T1000 (cell line): ENCODE measurements around the gene FRY.

ENCODE experiments used
- DNase-seq: peaks from one replicate; lab custom pipeline; 2025; ENCODE audit warnings: mixed read lengths; lab: John Stamatoyannopoulos, UW

FRY gene

DNA sequence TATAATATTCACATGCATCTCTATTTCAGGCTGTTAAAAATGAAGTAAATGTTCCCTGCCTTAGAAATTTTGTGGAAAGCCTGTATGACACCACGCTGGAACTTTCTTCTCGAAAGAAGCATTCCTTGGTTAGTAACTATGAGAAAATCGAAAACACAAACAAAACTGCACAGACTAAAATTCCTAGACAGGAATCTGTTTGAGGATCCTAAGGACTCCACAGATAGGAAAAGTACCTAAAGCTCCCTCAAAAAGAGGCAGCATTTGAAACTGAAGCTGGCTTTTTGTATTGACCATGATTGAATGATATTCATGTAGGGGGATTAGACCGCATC lies 103.4 kb downstream of the FRY start:
- DNase-seq = no peak

- no peak for DNase-seq
These were observed 104.1 kb downstream of the FRY start for GRCh38 chr13:32135655-32136054.

DNA sequence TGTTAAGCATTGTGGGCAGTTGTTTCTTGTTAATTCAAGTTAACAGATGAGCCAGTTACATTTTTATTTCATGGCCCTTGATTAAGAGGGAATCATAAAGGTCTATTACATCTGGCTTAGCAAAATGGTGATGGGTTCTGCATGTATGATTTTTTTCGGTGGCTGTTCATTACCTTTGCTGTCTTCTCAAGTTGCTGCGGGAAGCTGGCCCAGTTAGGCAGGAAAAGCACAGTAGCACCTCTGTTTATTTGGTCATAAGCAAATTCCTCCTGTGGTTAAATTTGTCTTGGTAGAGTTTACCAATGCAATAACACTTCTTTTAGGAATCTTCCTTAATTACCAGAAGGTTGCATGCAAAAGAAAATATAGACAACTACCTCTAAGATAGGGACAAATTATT lies 104.5 kb downstream of the FRY start:
- no peak for DNase-seq

DNA sequence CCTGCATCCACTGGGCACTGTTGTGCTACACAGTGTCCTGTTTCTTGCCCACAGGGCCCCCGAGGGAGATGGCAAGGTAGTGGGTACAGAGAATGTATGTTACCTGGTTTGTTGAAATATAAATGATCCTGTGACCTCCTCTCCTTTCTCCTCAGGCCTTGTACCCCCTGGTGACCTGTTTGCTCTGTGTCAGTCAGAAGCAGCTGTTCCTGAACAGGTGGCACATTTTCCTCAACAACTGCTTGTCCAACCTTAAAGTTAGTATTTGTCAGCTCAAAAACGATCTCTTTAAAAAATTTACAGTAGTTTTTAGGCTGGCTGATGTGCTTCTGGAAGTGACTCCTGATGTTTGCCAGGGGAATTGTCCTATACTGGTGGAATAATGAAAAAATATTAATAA lies 105.1 kb downstream of the FRY start:
- DNase-seq = no peak

DNA sequence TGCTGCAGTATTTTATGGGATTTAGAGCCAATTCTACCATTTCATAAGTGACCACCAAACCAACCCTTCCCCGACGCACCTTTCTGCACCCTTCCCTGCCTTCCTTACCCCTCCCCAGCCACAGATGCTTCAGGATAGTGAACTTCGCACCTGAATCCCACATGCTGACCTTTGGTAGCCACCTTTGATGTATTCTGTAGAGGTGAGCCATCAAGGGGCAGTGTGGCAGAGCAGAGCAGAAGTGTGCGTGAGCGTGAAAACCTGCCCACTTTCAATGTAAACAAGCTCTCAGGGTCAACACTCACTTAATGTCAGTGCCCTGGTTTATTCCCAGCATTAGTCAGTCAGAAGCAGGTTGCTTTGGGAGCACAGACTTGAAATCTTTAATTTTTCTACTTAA lies 107.7 kb downstream of the FRY start:
- DNase-seq = no peak

DNA sequence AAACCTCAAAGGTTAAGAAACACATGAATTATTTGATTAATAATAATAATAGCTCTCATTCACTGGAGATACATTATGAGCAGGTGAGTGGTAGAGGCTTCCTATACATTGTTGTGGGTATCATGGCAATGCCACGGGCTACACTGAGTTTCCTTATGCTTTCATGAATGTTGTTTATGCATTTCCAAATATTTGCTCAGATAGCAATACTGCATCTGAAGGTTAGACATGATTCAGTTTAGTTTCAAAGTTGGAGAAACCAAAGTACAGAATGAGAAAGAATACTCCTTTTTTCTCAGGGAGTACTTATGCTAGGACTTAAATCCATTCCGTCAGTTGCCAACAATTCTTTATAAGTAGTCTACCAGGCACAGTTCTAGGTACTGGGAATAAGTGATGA lies 108.5 kb downstream of the FRY start:
- DNase-seq = no peak

- DNase-seq = no peak
These were observed 109.9 kb downstream of the FRY start for GRCh38 chr13:32141462-32141861.

GRCh38 chr13:32142115-32142514 lies 110.5 kb downstream of the FRY start:
- DNase-seq = no peak

DNA sequence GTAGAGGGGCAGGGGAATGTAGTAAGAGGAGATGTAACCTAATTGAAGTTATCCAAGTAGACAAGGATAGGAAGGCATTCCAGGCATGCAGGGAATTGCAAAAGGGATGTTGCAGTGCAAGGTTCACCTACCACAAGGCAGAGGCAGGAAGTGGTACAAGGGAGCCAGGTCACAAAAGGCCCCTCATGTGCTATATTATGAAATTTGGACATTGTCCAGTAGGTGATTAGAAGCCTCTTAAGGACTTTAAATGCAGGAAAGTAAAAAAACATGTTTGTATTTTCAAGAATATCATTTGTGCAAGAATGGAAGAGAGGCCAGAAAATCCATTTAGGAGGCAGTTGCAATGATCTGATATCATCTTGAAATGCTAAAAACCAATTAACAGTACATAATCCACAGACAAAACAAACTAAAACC lies 111.4 kb downstream of the FRY start:
- DNase-seq = no peak

GRCh38 chr13:32147193-32147592 lies 115.6 kb downstream of the FRY start:
- DNase-seq = no peak

- no peak for DNase-seq
These were observed 116.4 kb downstream of the FRY start for GRCh38 chr13:32147976-32148375.

- DNase-seq = no peak
These were observed 118.7 kb downstream of the FRY start for GRCh38 chr13:32150239-32150638.

DNA sequence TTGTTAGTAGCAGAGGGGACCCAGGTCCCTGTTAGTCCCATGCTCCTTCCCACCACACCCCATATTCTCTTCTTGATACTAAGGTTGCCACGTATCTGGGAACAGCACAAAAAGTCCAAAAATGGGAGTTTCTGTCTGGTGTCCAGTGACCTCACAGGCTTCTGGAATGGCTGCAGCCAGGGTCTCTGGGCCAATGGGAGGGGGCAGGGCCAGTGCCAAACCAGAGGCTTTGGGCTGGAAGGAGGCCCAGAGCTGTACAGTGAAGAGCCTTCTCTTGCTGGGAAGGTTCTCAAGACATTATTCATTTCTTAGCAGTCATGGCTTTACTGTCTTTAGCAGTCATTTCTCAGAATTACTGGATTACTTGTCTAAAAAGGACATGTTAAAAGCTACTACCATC lies 119.2 kb downstream of the FRY start:
- DNase-seq = no peak

DNA sequence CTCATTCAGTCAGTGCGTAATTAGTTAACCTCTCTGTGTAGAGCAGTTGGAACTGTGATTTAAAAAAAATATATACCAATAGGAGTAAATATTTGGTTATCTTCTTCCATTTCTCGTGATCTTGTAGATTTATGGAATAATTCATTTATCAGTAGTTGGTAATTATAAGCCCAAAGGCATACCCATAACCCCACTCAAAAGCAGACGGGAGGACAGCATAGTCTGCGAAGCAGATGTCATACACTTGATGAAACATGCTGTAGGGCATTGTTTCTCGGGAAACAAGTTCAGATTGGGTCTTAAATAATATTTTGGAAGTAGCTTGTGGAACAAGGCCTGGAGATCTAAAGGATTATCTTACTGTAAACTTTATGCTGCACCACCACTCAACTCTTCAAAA lies 119.7 kb downstream of the FRY start:
- DNase-seq = no peak

DNA sequence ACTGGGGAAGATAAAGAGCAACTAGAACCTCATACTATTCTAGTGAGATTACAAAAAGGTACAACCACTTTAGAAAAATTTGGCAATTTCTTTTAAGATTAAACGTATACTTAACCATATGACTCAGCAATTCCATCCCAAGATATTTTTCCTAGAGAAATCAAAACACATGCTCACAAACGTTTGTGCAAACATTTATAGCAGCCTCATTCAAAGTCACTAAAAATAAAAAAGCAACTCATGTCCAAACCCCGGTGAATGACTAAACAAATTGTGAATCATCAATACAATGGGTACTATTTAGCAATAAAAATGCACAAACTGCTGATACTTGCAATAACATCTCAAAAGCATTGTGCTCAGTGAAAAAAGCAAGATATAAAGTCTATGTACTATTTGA lies 121.5 kb downstream of the FRY start:
- DNase-seq = no peak

GRCh38 chr13:32159137-32159869 lies 127.7 kb downstream of the FRY start:
- no peak for DNase-seq

DNA sequence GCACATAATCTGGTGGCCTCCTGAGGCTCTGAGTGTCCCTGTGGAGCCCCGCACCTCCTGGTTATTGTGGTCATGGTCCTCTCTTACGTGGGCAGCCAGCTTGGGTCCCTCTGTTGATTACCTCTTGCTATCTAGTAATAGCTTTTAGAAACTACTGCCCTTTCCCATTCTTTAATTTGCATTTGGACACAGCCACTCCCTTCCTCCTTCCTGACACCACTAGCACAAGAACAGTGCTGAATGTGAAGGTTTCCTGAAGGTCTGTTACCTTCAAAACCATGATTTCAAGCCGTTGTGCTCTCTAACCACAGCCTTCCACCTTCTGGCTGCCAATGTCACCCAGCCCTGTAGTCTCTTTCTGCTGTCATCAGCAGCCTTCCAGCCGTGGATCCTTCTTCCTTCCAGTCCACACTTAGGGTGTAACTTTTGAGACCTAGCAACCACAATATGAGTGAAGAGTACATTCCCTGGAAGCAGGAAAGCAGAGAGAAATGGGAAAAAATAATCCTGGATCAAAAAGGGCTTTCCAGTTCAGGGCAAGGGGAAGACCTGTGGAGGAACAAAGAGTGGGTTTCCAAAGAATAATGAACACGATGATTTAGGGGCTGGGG lies 130.9 kb downstream of the FRY start:
- DNase-seq = no peak

GRCh38 chr13:32164622-32165268 lies 133.2 kb downstream of the FRY start:
- DNase-seq = no peak

DNA sequence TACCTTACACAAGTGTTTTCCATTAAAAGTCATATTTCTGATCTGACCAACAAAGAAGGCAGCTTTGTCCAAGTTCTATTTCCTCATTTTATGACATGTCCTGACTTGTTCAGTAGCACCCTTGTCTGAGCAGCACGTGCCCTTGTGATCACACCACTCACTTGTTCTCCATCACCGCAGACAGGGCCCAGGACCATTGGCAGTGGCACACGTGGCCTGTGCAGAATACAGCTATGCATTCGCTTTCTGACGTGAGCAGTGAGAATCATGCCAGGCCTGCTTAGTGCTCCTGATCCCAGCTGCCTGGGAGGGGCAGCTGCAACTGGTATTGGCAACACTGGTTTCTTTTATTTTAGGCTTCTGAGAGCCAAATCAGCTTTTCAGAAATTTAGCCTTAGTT lies 134.2 kb downstream of the FRY start:
- DNase-seq = no peak

- no peak for DNase-seq
These were observed 136.6 kb downstream of the FRY start for GRCh38 chr13:32168131-32168530.

GRCh38 chr13:32170841-32171240 lies 139.3 kb downstream of the FRY start:
- no peak for DNase-seq

DNA sequence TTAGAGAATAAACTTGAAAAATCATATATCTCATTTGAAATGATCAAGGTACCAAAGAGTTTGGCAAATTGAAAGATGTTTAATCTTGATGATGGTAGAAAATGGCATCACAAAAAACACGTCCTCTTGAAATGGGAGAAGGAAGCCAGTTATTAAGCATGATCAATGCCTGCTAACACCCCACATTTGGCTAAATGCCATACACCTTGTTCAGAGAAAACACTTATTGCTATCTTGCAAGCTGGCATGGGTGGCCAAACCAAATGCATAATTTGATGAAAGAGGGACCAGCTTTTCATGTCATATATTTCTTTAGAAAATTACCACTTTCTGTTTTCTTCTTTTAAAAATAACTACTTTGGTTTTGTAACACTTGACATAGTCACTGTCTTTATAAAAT lies 142.3 kb downstream of the FRY start:
- no peak for DNase-seq

DNA sequence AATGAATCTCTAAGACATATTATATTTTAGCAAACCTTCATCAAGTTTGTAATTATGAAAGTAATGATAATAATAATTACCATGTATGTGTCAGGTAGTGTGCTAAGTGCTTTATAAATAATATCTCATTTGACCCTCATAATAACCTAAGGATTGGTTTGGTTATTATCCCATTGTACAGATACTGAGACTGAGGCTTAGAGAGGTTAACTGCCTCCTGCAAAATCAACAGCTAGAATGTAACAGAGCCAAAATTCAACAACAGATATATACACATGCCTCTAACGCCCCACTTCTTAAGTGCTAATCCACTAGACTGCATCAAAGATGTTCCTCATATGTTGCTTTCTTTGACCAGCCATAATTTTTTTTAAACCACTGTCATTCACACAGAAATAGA lies 142.8 kb downstream of the FRY start:
- no peak for DNase-seq

DNA sequence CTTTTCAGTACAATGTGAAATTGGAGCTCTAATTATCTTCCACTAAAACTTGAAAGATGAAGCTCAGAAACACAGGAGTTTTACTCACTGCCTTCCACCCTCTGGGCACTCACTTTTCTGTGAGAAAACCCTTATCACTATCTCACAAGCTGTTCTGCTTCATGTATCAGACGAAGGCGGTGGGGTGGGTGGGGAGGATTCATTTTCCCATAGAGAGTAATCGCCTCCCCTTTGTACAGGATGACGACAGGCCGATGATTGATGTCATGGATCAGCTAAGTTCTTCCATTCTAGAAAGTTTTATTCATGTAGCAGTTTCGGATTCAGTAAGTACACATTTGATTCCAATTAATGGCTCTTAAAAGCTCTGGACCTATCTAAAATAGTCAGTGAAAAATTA lies 143.7 kb downstream of the FRY start:
- no peak for DNase-seq
